GM12875 (cell line): Measurements from ENCODE around the gene ANKRD18A.
"Not testable (repeated sequence)": the region's sequence is repeated elsewhere in the genome, so short reads cannot be mapped to it uniquely, and the experiment has no call there.

Experiments
- H3K4me3 ChIP-seq: one replicate; pipeline ENCODE4 v1.5.1; 2011; ENCODE audit warnings: low read depth, low read length, control low read depth
- TF ChIP-seq, protein P1 (sequence below): IDR thresholded peaks from 2 replicates; pipeline ENCODE4 v1.5.1; 2011; ENCODE audit warnings: low read depth, mild to moderate bottlenecking, control low read depth, inconsistent platforms, low read length, moderate library complexity, borderline replicate concordance; ENCODE audit not compliant: insufficient read depth

The ANKRD18A gene

DNA sequence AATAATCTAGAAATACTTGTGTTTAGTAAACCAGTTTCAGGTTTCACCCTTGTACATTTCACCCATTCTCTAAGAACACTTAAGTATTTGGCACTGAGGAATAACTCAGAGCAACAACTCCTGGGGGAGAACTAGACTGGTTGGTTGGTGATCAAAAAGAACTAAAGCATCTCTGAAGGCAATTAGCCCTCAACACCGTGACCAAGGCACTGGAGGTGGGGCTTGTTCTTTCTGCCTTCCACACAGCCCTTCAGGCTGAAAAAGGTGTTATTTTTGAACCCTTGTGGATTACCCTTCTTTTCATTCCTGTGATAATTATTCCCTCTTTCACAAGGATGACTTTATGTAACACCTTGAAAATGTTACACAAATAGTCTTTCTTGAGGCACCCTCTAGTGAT is 44.2 kb downstream of the ANKRD18A start:
- H3K4me3 ChIP-seq = not testable (repeated sequence)

DNA sequence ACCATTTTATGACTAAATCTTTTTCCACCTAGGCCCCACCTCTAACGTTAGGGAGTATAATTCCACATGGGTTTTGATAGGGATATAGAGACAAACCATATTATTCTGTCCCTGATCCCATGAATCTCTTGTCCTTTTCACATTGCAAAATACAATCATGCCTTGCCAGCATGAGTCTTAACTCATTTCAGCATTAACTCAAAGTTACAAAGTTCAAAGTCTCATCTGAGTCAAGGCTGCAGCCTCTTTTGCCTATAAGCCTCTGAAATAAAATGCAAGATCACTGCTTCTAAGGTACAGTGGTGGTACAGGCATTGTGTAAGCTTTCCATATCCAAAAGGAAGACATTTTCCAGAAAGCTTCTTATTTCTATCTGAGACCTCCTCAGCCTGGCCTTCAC is 54.3 kb downstream of the ANKRD18A start:
- H3K4me3 ChIP-seq = not testable (repeated sequence)

DNA sequence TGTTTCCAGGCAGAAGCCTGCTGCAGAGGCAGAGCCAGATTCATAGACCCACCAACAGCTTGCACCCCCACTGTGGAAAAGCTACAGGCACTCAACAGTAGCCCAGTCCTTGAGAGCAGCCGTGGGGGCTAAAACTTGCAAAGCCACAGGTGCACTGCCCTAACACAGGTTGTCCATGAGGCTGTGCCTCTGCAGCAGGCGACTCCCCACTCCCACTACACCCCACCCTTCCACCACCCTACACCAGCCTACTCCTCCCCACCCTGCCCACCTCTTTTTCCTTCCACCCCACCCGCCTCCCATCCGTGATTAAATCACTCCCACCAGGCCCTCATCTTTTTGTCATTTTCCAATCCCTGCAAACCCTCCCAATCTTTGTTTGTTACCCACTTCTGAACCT is 55.2 kb downstream of the ANKRD18A start:
- H3K4me3 ChIP-seq = not testable (repeated sequence)

DNA sequence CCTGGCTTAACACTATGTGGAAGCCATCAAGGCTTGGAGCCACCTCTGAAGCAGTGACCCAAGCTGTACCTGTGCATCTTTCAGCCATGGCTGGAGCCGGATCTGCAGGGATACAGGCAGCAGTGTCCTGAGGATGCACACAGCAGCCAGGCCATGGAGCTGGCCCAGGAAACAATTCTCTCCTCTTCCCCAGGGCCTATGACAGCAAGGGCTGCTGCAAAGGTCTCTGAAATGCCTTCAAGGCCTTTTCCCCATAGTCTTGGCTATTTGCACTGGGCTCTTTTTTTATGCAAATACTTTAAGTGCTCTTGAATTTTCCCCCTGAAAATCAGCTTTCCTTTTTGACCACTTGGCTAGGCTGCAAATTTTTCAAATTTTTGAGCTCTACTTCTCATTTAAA is 56.5 kb downstream of the ANKRD18A start:
- not testable (repeated sequence) for H3K4me3 ChIP-seq

DNA sequence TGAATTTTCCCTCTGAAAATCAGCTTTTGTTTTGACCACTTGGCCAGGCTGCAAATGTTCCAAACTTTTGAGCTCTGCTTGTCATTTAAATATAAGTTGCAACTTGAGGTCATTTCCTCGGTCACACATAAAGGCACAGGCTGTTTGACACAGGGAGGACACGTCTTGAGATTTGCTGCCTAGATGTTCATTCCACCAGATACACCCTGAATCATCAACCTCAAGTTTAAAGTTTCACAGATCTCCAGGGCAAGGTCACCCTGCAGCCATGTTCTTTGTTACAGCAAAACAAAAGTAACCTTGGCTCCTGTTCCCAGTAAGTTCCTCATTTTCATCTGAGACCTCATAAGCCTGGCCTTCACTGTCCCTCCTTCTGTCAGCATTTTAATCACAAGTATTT is 59.3 kb downstream of the ANKRD18A start:
- H3K4me3 ChIP-seq = not testable (repeated sequence)

DNA sequence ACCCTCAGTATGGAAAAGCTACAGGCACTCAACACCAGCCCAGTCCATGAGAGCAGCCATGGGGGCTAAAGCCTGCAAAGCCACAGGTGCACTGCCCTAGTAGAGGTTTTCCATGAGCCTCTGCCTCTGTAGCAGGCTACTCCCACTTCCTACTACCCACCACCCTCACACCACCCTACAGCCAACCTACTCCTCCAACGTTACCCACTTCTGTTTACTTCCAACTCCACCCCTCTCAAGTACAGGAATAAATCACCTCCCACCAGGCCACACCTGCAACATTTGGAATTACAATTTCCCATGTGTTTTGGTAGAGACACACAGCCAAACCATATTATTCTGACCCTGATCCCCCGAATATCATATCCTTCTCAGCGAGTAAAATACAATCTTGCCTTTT is 61.2 kb downstream of the ANKRD18A start:
- H3K4me3 ChIP-seq = not testable (repeated sequence)

DNA sequence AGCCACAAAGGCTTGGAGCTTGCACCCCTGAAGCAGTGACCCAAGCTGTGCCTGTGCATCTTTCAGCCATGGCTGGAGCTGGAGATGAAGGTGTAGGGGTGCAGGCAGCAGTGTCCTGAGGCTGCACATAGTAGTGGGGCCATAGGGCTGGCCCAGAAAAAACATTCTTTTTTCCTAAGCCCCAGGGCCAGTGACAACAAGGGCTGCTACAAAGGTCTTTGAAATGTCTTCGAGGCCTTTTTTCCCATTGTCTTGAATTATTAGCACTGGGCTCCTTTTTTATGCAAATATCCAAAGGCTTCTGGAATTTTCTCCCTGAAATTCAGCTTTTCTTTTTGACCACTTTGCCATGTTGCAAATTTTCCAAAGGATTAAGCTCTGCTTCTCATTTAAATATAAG is 62.6 kb downstream of the ANKRD18A start:
- not testable (repeated sequence) for H3K4me3 ChIP-seq

DNA sequence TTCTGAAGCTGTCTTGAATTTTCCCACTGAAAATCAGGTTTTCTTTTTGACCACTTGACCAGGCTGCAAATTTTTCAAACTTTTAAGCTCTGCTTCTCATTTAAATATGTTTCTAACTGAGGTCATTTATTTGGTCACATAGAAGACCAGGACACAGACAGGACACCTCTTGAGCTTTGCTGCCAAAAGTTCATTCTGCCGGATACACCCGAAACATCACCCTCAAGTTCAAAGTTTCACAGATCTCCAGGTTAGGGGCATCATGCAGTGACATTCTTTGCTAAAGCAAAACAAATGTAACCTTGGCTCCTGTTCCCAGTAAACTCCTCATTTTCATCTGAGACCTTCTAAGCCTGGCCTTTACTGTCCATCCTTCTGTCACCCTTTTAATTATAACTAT is 65.4 kb downstream of the ANKRD18A start:
- not testable (repeated sequence) for H3K4me3 ChIP-seq

DNA sequence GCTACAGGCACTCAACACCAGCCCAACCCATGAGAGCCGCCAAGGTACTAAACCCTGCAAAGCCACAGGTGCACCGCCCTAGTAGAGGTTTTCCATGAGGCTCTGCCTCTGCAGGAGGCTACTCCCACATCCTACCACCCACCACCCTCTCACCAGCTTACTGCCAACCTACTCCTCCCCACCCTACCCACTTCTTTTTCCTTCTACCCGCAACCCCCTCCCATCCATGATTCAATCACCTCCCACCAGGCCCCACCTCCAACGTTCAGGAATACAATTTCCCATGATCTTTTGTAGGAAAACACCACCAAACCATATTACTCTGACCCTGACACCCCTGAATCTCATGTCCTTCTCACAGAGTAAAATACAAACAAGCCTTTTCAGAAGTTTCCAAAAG is 67.4 kb downstream of the ANKRD18A start:
- not testable (repeated sequence) for H3K4me3 ChIP-seq

DNA sequence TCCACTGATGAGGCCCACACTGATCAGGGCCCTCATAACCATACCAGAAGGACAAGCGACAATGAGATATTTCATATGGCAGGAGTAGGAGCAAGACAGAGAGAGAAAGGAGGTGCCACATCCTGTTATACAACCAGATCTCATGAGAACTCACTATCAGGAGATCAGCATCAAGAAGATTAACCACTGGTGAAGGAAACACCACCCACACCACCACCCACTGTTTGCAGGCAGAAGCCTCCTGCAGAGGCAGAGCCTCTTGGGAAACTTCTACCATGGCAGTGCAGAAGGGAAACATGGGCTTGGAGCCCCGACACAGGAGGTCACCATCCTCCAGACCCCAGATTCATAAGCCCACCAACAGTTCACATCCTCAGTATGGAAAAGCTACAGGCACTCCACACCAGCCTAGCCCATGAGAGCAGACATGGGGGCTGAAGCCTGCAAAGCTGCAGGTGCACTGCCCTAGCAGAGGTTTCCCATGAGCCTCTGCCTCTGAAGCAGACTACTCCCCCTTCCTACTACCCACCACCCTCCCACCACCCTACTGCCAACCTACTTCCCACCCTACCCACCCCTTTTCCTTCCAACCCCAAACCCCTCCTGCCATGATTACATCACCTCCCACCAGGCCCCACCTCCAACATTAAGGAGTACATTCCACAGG is 73.8 kb downstream of the ANKRD18A start:
- H3K4me3 ChIP-seq = not testable (repeated sequence)

DNA sequence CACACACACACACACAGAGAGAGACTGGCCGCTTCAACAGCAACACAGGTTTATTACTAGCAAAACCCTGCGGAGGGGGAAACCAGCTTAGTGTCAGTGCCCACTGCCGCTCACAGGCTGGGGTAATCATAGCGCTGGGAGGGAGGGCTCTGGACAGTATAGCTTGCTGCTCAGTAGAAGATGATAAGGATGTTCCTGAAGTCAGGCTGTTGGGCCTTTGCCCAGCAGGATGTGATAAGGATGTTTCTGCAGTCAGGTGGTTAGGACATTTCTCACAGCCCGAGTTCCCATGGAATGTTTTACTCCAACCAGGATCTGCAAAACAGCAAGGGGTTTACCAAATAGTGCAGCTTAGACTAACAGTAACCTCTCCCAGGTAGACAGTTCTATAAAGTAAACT is 79.9 kb downstream of the ANKRD18A start:
- H3K4me3 ChIP-seq = not testable (repeated sequence)

DNA sequence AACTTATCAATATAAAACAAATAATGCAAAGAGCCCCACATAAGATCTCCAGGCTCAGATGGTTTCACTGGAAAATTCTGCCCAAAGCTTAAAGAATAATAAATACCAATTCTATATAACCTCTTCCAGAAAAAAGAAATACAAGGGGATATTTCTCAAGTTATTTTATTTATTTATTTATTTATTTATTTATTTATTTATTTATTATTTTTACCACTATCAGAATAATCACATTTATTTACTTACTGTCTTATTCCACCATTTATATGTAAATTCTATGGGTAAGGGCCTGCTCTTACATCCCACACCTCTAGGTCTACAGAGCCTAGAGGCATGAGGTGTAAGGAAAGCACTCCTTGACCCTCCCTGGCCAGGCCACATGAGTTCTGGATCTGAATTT is 91.1 kb downstream of the ANKRD18A start:
- TF ChIP-seq, protein P1, sequence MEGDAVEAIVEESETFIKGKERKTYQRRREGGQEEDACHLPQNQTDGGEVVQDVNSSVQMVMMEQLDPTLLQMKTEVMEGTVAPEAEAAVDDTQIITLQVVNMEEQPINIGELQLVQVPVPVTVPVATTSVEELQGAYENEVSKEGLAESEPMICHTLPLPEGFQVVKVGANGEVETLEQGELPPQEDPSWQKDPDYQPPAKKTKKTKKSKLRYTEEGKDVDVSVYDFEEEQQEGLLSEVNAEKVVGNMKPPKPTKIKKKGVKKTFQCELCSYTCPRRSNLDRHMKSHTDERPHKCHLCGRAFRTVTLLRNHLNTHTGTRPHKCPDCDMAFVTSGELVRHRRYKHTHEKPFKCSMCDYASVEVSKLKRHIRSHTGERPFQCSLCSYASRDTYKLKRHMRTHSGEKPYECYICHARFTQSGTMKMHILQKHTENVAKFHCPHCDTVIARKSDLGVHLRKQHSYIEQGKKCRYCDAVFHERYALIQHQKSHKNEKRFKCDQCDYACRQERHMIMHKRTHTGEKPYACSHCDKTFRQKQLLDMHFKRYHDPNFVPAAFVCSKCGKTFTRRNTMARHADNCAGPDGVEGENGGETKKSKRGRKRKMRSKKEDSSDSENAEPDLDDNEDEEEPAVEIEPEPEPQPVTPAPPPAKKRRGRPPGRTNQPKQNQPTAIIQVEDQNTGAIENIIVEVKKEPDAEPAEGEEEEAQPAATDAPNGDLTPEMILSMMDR = no peak
- H3K4me3 ChIP-seq = no peak overlapping the region

DNA sequence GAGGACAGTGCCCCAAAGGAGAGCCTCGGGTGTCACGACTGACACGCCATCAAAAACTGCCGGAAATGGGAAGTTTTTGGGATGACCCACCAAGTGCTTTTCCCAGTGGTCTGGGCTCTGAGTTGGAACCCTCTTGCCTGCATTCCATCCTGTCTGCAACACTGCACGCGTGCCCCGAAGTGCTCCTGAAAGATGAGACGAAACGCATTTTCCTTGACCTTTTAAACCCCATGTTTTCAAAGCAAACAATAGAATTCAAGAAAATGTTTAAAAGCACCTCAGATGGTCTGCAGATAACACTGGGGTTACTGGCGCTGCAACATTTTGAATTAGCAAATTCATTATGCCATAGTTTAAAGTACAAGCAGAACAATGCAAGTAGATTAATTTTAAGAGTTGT is 92.9 kb downstream of the ANKRD18A start:
- H3K4me3 ChIP-seq = no peak overlapping the region
- TF ChIP-seq, protein P1 = no peak

DNA sequence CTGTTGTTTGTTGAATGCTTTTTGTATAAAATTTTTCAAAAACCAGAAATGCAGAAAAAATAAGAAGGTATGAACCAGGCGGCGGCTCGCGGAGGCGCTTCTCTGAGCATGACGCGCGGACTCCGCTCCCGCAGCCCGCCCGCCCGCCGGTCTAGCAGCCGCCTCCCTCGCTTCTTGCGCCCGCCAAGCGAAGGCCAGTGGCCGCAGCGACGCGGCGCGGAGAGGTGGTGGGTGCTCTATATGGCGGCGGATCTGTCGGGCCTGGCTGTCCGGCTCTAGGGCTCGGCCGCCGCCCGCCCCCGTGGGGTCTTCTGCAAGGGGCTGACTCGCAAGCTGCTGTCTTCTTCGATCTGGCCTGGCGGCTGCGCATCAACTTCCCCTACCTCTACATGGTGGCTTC is 93.8 kb downstream of the ANKRD18A start:
- TF ChIP-seq, protein P1 = no peak
- no peak overlapping the region for H3K4me3 ChIP-seq
